ENCODE results near the gene TRIM56. TPM values are rescaled to one million over a fixed set of nuclear protein-coding genes. Genes with fewer than 3 reads are reported as not detected.

TRIM56 gene
- total and polyA plus RNA-seq, 2 of the 13 experiments (the other 11 are each of a cell fraction or from before 2014, with no cell fraction given), result 3.2 to 7.1 TPM

DNA sequence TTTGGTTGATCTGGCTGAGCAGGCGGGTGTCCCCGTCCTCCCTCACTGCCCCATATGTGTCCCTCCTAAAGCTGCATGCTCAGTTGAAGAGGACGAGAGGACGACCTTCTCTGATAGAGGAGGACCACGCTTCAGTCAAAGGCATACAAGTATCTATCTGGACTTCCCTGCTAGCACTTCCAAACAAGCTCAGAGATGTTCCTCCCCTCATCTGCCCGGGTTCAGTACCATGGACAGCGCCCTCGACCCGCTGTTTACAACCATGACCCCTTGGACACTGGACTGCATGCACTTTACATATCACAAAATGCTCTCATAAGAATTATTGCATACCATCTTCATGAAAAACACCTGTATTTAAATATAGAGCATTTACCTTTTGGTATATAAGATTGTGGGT lies 26.9 kb upstream of the TRIM56 start (continued):
- TF ChIP-seq ZBTB14 (CRISPR knock-in tag; IDR thresholded peaks at IDR 0.05) (no peak), PCBP1 (IDR thresholded peaks at IDR 0.05; ENCODE audit: borderline replicate concordance, low read depth, low read length) (no peak), PHF20 (CRISPR knock-in tag; IDR thresholded peaks at IDR 0.05) (no peak), GABPB1 (CRISPR knock-in tag; IDR thresholded peaks at IDR 0.05) (peak; percentile 34; the same call in 1 of the 2 replicates), SMAD9 (CRISPR knock-in tag; IDR thresholded peaks at IDR 0.05) (no peak), ZNF337 (CRISPR knock-in tag; IDR thresholded peaks at IDR 0.05; ENCODE audit: borderline replicate concordance, low read depth) (no peak), ZNF597 (CRISPR knock-in tag; IDR thresholded peaks at IDR 0.05) (no peak), ZNF557 (CRISPR knock-in tag; IDR thresholded peaks at IDR 0.05) (peak; percentile 81; the same call in 1 of the 2 replicates), ZMAT3 (CRISPR knock-in tag; conservative IDR thresholded peaks at IDR 0.05) (peak; percentile 87), HDAC2 (CRISPR knock-in tag; IDR thresholded peaks at IDR 0.05) (peak; percentile 52; the same call in 1 of the 2 replicates), NR1H2 (CRISPR knock-in tag; IDR thresholded peaks at IDR 0.05; ENCODE audit: borderline replicate concordance, low read depth) (no peak), SKIL (CRISPR knock-in tag; IDR thresholded peaks at IDR 0.05; ENCODE audit: borderline replicate concordance) (no peak), ZNF318 (CRISPR knock-in tag; IDR thresholded peaks at IDR 0.05) (no peak), ZFY (CRISPR knock-in tag; IDR thresholded peaks at IDR 0.05) (no peak)
- TF ChIP-seq, protein P1, sequence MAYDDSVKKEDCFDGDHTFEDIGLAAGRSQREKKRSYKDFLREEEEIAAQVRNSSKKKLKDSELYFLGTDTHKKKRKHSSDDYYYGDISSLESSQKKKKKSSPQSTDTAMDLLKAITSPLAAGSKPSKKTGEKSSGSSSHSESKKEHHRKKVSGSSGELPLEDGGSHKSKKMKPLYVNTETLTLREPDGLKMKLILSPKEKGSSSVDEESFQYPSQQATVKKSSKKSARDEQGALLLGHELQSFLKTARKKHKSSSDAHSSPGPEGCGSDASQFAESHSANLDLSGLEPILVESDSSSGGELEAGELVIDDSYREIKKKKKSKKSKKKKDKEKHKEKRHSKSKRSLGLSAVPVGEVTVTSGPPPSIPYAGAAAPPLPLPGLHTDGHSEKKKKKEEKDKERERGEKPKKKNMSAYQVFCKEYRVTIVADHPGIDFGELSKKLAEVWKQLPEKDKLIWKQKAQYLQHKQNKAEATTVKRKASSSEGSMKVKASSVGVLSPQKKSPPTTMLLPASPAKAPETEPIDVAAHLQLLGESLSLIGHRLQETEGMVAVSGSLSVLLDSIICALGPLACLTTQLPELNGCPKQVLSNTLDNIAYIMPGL (CRISPR knock-in tag; IDR thresholded peaks at IDR 0.05; ENCODE audit: borderline replicate concordance in 1 of 2, low read depth in 1 of 2), result no peak
